AG20443 (cell line): ENCODE data around the gene FCGR1A.
"Not testable (repeated sequence)": the region's sequence is repeated elsewhere in the genome, so short reads cannot be mapped to it uniquely, and the experiment has no call there.

ENCODE experiments used
- DNase-seq: peaks from one replicate; pipeline ENCODE4 v3.0.0; 2012; ENCODE audit warnings: low spot score, mixed read lengths

The FCGR1A gene

DNA sequence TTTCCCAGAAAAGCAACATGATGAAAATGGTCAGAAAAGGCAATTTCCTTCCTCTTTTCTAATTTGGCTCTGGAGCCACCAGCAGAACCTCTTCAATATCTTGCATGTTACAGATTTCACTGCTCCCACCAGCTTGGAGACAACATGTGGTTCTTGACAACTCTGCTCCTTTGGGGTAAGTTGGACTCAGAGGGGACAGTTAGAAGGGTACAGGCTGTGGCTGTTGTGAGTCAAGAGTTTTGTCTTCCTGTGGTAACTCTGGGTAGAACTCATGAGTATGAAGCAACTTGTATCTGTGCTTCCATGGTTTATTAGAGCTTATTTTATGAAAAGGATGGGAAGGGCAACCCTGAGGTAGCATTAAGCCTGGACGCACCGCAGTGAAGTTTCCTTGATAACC, at the start of gene FCGR1A:
TSS of gene FCGR1A (plus strand) at position 95 of the 400 bp plus-strand sequence. CDS start at position 145, 50 bp downstream.
- not testable (repeated sequence) for DNase-seq

DNA sequence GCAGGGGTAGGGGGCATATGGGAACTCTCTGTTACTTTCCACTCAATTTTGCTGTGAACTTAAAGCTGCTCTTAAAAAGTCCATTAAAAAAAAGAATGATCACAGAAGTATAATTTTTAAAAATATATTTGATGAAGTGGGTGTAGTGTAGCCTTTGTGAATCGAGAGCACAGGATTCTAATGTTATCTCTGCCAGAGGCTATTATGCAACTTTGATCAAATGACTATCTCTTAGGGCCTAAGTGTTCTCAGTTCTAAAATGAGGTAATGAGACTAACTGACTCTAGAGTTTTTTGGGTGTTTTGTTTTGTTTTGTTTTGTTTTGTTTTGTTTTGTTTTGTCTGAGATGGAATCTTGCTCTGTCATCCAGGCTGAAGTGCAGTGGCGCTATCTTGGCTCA, 49.7 kb upstream of the FCGR1A start:
- DNase-seq, result not testable (repeated sequence)

GRCh38 chr1:149734692-149735091, 47.8 kb upstream of the FCGR1A start:
- not testable (repeated sequence) for DNase-seq

- not testable (repeated sequence) for DNase-seq
These were observed 42.3 kb upstream of the FCGR1A start for GRCh38 chr1:149740148-149740581.

DNA sequence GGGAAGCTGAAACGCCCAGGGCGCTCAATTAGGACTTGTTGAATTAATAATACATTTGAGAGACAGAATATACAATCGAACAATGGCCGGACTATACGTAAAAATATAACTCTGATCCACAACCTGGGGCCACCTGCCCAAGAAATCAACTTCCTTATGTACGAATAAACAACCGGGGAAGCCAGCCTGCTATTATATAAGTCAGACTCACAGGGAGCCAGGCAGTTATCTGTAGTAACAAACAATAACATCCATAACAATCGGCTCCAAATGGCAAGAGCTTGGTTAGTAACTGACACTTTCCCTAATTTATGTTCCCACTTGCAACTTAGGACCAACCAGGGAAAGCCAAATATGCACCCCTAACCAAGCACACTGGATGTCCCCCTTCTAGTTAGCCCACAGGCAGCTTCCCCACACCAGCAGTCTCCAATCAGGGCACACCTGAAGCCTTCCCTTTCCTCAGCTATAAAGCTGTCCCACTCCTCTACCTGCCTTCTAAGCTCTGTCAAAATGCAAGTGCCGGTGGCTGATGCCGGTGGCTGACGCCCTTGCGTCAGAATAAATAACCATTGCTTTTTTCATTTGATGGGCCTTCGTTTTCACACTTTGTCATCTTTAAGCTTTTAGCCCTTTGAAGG, 41.8 kb upstream of the FCGR1A start:
- not testable (repeated sequence) for DNase-seq

GRCh38 chr1:149741914-149742313, 40.6 kb upstream of the FCGR1A start:
- DNase-seq, result not testable (repeated sequence)

DNA sequence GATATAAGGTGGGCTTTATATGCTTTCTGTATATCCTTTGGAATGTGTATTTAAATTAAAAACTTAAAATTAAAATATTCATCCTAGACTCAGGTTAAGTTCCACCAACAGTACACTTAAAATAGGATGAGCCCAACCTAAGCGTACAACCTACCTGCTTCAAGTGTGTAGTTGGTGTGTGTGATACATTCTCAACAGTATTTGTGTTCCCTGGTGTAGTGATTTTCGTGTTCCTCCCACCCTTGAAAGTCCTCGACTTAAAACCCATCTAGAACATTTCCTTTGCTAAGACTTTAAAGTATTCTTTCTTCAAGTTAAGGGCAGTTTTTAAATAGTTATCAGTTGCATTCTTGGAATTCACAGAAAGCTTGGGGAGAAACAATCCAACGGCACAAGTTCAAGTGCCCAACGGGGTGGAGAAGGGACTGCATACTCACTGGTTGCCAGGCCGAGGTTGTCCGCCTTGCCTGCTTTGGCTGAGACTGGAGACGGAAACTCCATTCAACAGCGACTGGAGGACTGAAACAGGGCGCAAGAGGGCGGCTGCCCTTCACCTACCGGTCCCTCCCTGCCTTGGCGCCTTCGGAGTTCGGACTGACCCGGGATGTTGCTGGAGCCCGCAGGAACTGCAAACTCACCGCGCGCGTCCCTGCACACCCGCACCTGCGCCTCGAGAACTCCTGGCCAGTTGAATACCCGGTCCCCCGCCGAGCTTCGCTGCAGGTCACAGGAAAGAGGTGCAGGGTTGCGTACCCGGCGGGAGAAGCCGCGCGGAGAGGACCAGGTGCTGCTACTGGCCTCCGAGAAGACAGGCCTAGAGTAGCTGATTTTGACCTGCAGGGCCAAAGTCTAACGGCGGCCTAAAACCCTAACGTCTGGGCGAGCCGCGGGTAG, 35.8 kb upstream of the FCGR1A start:
- DNase-seq, result not testable (repeated sequence)

- DNase-seq, result not testable (repeated sequence)
These were observed 34.9 kb upstream of the FCGR1A start for GRCh38 chr1:149747359-149748143.

DNA sequence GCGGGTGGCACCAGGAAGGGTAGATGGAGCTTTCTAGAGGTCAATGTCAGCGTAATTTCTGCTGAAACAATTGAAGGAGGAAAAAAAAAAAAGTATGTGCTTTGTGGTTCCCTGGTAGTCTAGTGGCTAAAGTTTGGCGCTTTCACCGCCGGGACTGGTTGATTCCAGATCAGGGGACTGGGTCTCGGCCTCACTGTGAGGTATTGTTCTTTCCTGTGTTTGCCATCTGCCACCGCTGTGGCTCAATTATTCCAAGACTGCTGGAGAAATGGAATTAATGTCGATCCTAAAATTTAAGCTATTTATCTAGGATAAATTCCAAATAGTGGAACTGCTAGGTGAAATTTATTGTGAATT, 34.4 kb upstream of the FCGR1A start:
- not testable (repeated sequence) for DNase-seq

DNA sequence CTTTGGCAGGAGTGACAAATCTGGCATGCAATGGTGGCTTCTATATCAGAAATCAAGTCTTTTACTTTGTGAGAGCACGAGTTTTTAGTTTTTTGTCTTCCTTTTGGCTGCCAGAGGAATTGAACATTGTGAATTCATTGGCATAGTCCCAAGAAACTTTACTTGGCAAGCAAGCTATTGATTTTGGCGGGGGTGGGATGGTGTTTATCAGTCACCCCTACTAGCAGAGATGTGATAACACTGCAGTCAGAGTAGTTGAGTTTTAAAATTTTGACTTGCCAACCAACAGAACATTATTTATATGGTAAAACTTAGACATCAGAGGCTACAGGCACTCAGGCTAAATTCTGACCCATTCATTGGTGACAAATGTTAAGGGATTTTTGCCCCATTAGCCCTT, 31.9 kb upstream of the FCGR1A start:
- DNase-seq, result not testable (repeated sequence)

- not testable (repeated sequence) for DNase-seq
These were observed 30.3 kb upstream of the FCGR1A start for GRCh38 chr1:149752186-149752585.

DNA sequence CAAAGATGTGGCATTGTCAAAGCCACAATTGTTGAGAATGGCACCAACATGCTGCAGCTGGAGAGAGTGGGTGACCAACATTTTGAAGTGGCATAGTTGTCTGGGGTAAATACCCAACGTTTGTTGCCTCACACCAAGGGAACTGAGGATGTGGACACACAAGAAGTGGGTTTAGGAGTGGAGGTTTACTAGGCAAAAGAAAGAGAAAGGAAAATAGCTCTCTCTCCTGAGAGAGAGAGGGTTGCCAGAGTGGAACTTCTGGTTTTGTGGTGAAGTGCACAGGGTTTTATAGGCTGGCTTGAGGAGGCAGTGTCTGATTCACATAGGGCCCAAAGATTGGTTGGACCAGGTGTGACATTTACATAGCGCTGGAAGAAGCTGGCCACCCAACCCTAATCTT, 29.0 kb upstream of the FCGR1A start:
- not testable (repeated sequence) for DNase-seq

GRCh38 chr1:149755294-149755693, 27.2 kb upstream of the FCGR1A start:
- not testable (repeated sequence) for DNase-seq

DNA sequence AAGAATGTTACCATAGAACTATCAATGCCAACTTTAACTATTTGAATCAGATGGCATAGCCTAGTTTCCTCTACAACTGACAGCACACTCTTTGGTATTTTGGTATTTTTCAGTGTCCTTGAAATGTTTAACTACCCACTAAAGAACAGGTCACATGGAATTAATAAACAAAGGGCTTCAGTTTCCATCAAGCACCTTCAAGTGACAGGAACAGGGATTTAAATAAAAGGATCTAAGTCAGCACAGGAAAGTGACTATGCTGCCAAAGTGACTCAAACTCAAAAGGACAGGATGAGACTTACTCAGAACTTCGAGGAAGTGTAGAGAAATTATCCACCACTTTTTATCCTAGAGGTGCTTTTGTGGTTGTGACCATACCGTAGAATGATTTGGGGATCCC, 20.2 kb upstream of the FCGR1A start:
- not testable (repeated sequence) for DNase-seq

DNA sequence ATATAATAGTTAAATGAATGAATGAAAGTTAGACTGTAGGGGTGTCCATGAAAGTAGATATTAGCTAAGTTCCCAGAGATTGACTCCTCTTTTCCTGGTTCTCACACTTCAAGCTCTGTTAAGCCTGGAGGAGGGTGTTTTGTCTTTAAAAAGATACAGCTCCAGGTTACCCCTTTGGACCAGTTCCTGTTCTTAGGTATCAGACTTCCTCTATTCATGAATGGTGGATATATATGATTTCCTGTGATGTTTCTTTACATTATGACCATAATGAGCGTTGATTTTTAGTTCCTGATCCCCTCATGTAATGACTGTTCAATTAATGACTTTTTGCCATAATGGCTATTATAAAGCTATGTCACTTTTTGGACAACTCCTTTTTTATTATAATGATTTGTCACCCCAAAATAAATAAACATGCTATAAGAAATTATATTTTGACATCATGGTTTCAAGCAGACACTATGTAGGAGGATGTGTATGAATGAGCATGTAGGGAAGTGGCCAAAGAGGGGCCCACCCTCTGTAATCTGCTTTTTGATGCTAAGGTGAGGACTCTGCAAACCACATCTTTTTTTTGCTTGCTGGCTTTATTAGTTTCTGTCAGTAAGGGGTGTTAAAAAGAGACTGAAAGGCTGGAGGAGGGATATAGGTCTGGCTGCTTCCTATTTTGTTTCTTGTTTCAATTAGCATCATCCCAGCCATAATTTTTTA, 18.2 kb upstream of the FCGR1A start:
- DNase-seq, result not testable (repeated sequence)

DNA sequence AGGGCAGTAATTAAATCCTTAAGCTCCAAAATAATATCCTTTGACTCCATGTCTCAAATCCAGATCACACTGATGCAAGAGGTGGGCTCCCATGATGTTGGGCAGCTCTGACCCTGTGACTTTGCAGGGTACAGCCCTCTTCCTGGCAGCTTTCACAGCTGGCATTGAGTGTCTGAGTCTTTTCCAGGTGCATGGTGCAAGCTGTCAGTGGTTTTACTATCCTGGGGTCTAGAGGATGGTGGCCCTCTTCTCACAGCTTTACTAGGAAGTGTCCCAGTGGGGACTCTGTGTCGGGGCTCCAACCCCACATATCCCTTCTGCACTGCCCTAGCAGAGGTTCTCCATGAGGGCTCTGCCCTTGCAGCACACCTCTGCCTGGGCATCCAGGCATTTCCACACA, 16.3 kb upstream of the FCGR1A start:
- not testable (repeated sequence) for DNase-seq

DNA sequence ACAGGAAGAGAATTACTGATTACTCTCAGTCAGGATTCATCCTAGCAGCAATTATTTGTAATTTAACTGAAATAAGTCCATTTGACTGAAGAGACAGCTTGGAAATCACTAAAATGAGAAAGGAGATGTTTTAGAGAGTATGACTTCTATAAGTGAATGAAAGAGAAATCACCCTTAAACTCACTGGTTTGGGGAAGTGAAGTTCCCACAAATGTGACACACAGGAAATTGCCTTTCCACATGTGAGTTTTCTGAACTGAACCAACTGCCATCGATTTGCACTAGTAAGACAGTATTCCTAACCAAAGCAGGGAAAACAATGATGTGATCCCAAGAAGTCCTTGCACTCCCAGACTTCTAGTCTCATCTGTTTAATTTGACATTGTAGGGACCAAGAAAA, 13.3 kb upstream of the FCGR1A start:
- not testable (repeated sequence) for DNase-seq

- not testable (repeated sequence) for DNase-seq
These were observed 11.8 kb upstream of the FCGR1A start for GRCh38 chr1:149770661-149771060.

GRCh38 chr1:149771653-149772425, 10.7 kb upstream of the FCGR1A start:
- DNase-seq, result not testable (repeated sequence)

- not testable (repeated sequence) for DNase-seq
These were observed 6.9 kb upstream of the FCGR1A start for GRCh38 chr1:149775510-149776147.
